H1 (cell line): ENCODE data around the gene SSTR5. TPM values are rescaled to one million over a fixed set of nuclear protein-coding genes. Genes with fewer than 3 reads are reported as not detected.

Experiments used
- CTCF ChIA-PET: fragments of 300-600 bp; sonication (Branson Sonifier 250); formaldehyde crosslinking; loops from one replicate; lab custom pipeline; 2021; ENCODE audit not compliant: partially characterized antibody; lab: Charles Lee
- POLR2A ChIA-PET: fragments of 300-600 bp; sonication (Branson Sonifier 250); formaldehyde crosslinking; loops from one replicate; lab custom pipeline; 2021; ENCODE audit warnings: inconsistent platforms; ENCODE audit not compliant: partially characterized antibody; lab: Charles Lee
- DNase-seq, 2 experiments: peaks; one replicate each; pipeline versions ENCODE4 v3.0.0 to v3.0.0-alpha.2; 2010 to 2022; ENCODE audit warnings: low spot score in 2 of 2, low read depth in 1 of 2, mixed read lengths in 1 of 2
- FAIRE-seq: peaks from 2 replicates; lab custom pipeline; 2011; peaks lifted over from hg19 to GRCh38; lab: Jason Lieb, UNC
- H2AFZ ChIP-seq: 2 replicates; pipeline ENCODE4 v1.8.1; 2012; ENCODE audit warnings: low read length, inconsistent platforms
- H2AK5ac ChIP-seq: 2 replicates; pipeline ENCODE4 v1.6.1; 2013; ENCODE audit warnings: low read depth, low read length
- H2BK120ac ChIP-seq: replicated peaks from 2 replicates; pipeline ENCODE3; 2013; ENCODE audit warnings: low read depth, low read length, inconsistent platforms
- H2BK12ac ChIP-seq: 2 replicates; pipeline ENCODE4 v1.6.1; 2013; ENCODE audit warnings: low read depth, low read length
- H2BK15ac ChIP-seq: 2 replicates; pipeline ENCODE4 v1.6.1; 2013; ENCODE audit warnings: low read length
- H2BK20ac ChIP-seq: 2 replicates; pipeline ENCODE4 v1.6.1; 2013; ENCODE audit warnings: low read length
- H2BK5ac ChIP-seq: 2 replicates; pipeline ENCODE4 v1.6.1; 2013; ENCODE audit warnings: low read depth, low read length
- H3K14ac ChIP-seq: 2 replicates; pipeline ENCODE4 v1.6.1; 2013; ENCODE audit warnings: inconsistent platforms; ENCODE audit not compliant: insufficient read length
- H3K18ac ChIP-seq: 2 replicates; pipeline ENCODE4 v1.6.1; 2013; ENCODE audit warnings: low read length; ENCODE audit errors: extremely low read depth
- H3K23ac ChIP-seq: 2 replicates; pipeline ENCODE4 v1.6.1; 2013; ENCODE audit warnings: inconsistent platforms; ENCODE audit not compliant: insufficient read length
- H3K23me2 ChIP-seq: 2 replicates; pipeline ENCODE4 v1.6.1; 2013; ENCODE audit warnings: low read depth, low read length
- H3K27ac ChIP-seq: 2 replicates; pipeline ENCODE4 v1.6.1; 2011; ENCODE audit warnings: low read depth, low read length, inconsistent platforms
- H3K27me3 ChIP-seq, 4 experiments: replicated peaks in 1 of 4; 1 replicate in 1 of 4; 2 replicates in 3 of 4; pipeline versions ENCODE4 v1.6.1 to v1.8.1; 2011 to 2013; ENCODE audit warnings: low read length in 3 of 4, mild to moderate bottlenecking in 3 of 4, inconsistent platforms in 2 of 4, mixed read lengths in 2 of 4, moderate library complexity in 1 of 4; ENCODE audit not compliant: control insufficient read depth in 3 of 4, insufficient read depth in 3 of 4; ENCODE audit errors: extremely low read depth in 1 of 4
- H3K36me3 ChIP-seq, 4 experiments: 2 replicates each; pipeline versions ENCODE4 v1.6.1 to v1.8.1; 2011 to 2013; ENCODE audit warnings: mild to moderate bottlenecking in 4 of 4, low read length in 3 of 4, moderate library complexity in 2 of 4, control low read depth in 1 of 4, inconsistent platforms in 1 of 4; ENCODE audit not compliant: insufficient read depth in 4 of 4, control insufficient read depth in 2 of 4
- H3K4ac ChIP-seq: replicated peaks from 2 replicates; pipeline ENCODE3; 2013; ENCODE audit warnings: low read length, low read depth, mixed read lengths, inconsistent platforms; ENCODE audit not compliant: insufficient read length
- H3K4me1 ChIP-seq, 4 experiments: replicated peaks in 1 of 4; 1 replicate in 1 of 4; 2 replicates in 3 of 4; pipeline versions ENCODE4 v1.6.1 to v1.8.1; 2011 to 2013; ENCODE audit warnings: low read length in 3 of 4, inconsistent platforms in 2 of 4, mixed read lengths in 1 of 4; ENCODE audit not compliant: insufficient read depth in 4 of 4, control insufficient read depth in 3 of 4
- H3K4me2 ChIP-seq, 2 experiments: 2 replicates each; pipeline versions ENCODE4 v1.6.1 to v1.8.1; 2011 to 2013; ENCODE audit warnings: low read depth in 2 of 2, low read length in 2 of 2, control low read depth in 1 of 2, inconsistent platforms in 1 of 2, mild to moderate bottlenecking in 1 of 2; ENCODE audit not compliant: insufficient read depth in 1 of 2
- H3K4me3 ChIP-seq, 4 experiments: fragments of 200-600, 300-600 bp in 1 of 4; sonication (generic), shearing (Covaris generic), sonication (Bioruptor Twin) in 1 of 4; 2 replicates each; pipeline versions ENCODE4 v1.5.1 to v1.8.1; 2011 to 2016; ENCODE audit warnings: low read length in 4 of 4, low read depth in 3 of 4, control low read depth in 2 of 4, inconsistent platforms in 2 of 4, mild to moderate bottlenecking in 2 of 4, mixed read lengths in 1 of 4, moderate library complexity in 1 of 4; ENCODE audit not compliant: insufficient read depth in 2 of 4; ENCODE audit errors: extremely low read depth in 1 of 4
- H3K56ac ChIP-seq: replicated peaks from 2 replicates; pipeline ENCODE3; 2013; ENCODE audit warnings: low read depth, mild to moderate bottlenecking, mixed read lengths, low read length, inconsistent platforms; ENCODE audit not compliant: insufficient read length
- H3K79me1 ChIP-seq: 2 replicates; pipeline ENCODE4 v1.6.1; 2013; ENCODE audit warnings: low read depth, low read length, control low read depth
- H3K79me2 ChIP-seq, 2 experiments: 2 replicates each; pipeline versions ENCODE4 v1.6.1 to v1.8.1; 2012 to 2013; ENCODE audit warnings: low read length in 2 of 2, mild to moderate bottlenecking in 2 of 2, inconsistent platforms in 1 of 2; ENCODE audit not compliant: insufficient read depth in 2 of 2, control insufficient read depth in 1 of 2
- H3K9ac ChIP-seq, 4 experiments: replicated peaks in 1 of 4; 1 replicate in 1 of 4; 2 replicates in 3 of 4; pipeline versions ENCODE4 v1.6.1 to v1.8.1; 2011 to 2013; ENCODE audit warnings: low read depth in 3 of 4, low read length in 3 of 4, control low read depth in 2 of 4, mild to moderate bottlenecking in 2 of 4, moderate library complexity in 2 of 4, inconsistent platforms in 1 of 4; ENCODE audit errors: extremely low read depth in 1 of 4
- H3K9me3 ChIP-seq, 2 experiments: 2 replicates each; pipeline versions ENCODE4 v1.6.1 to v1.8.1; 2012 to 2013; ENCODE audit warnings: mild to moderate bottlenecking in 2 of 2, moderate library complexity in 2 of 2, control low read depth in 1 of 2, inconsistent platforms in 1 of 2, low read depth in 1 of 2, low read length in 1 of 2, mixed read lengths in 1 of 2; ENCODE audit not compliant: insufficient read depth in 2 of 2
- H4K20me1 ChIP-seq, 2 experiments: replicated peaks in 1 of 2; 2 replicates each; pipeline versions ENCODE3 to v1.8.1; 2011 to 2013; ENCODE audit warnings: inconsistent platforms in 2 of 2, low read length in 2 of 2, mild to moderate bottlenecking in 1 of 2; ENCODE audit not compliant: insufficient read depth in 2 of 2, control insufficient read depth in 1 of 2
- H4K5ac ChIP-seq: 2 replicates; pipeline ENCODE4 v1.6.1; 2013; ENCODE audit warnings: low read length, low read depth, mixed read lengths, inconsistent platforms; ENCODE audit not compliant: insufficient read length
- H4K8ac ChIP-seq: 2 replicates; pipeline ENCODE4 v1.8.0; 2013; ENCODE audit warnings: mild to moderate bottlenecking, moderate library complexity, low read length, inconsistent platforms; ENCODE audit not compliant: insufficient read depth; ENCODE audit errors: extremely low read depth
- H4K91ac ChIP-seq: replicated peaks from 2 replicates; pipeline ENCODE3; 2013; ENCODE audit warnings: low read length, mixed read lengths, inconsistent platforms; ENCODE audit not compliant: insufficient read length
- CTBP2 ChIP-seq: IDR thresholded peaks from 2 replicates; pipeline ENCODE4 v1.7.0; 2011; ENCODE audit warnings: borderline replicate concordance, mild to moderate bottlenecking, moderate library complexity, mixed read lengths, low read length; ENCODE audit not compliant: insufficient read depth, insufficient read length
- EGR1 ChIP-seq: IDR thresholded peaks from 2 replicates; pipeline ENCODE4 v1.6.1; 2011; ENCODE audit warnings: low read depth, low read length, borderline replicate concordance
- EZH2 ChIP-seq: fragments of 200-600 bp; sonication (generic); IDR thresholded peaks from 2 replicates; pipeline ENCODE4 v1.7.1; 2012; ENCODE audit warnings: low read depth, mild to moderate bottlenecking, moderate library complexity, low read length, inconsistent platforms; ENCODE audit not compliant: severe bottlenecking
- KDM4A ChIP-seq: IDR thresholded peaks from one replicate; pipeline ENCODE4 v1.7.1; 2012; ENCODE audit warnings: low read depth, mild to moderate bottlenecking, moderate library complexity, low read length, inconsistent platforms; ENCODE audit not compliant: severe bottlenecking
- PHF8 ChIP-seq: fragments of 200-600 bp; sonication (generic); conservative IDR thresholded peaks from 2 replicates; pipeline ENCODE4 v1.7.1; 2012; ENCODE audit warnings: low read depth, mild to moderate bottlenecking, inconsistent platforms, low read length, moderate library complexity
- POLR2AphosphoS5 ChIP-seq: IDR thresholded peaks from 2 replicates; pipeline ENCODE4 v1.6.1; 2011; ENCODE audit warnings: low read depth, low read length
- RFX5 ChIP-seq: IDR thresholded peaks from 2 replicates; pipeline ENCODE4 v1.6.1; 2011; ENCODE audit warnings: low read depth, low read length, improper control_type of control experiment, borderline replicate concordance
- RNF2 ChIP-seq: fragments of 200-900, 300-1000 bp; sonication (generic); IDR thresholded peaks from 2 replicates; pipeline ENCODE4 v1.7.1; 2016; ENCODE audit warnings: borderline replicate concordance, low read depth, mild to moderate bottlenecking, antibody characterized with exemption, low read length; ENCODE audit not compliant: poor library complexity, severe bottlenecking; ENCODE audit errors: missing control alignments
- SAP30 ChIP-seq: fragments of 300-600 bp; sonication (generic); IDR thresholded peaks from 2 replicates; pipeline ENCODE4 v1.7.1; 2012; ENCODE audit warnings: low read length, moderate library complexity, mild to moderate bottlenecking, inconsistent platforms; ENCODE audit not compliant: insufficient read depth, insufficient replicate concordance
- SP2 ChIP-seq: IDR thresholded peaks from 2 replicates; pipeline ENCODE4 v1.6.1; 2012; ENCODE audit warnings: mild to moderate bottlenecking, low read length, inconsistent platforms
- TAF1 ChIP-seq: IDR thresholded peaks from 2 replicates; pipeline ENCODE4 v1.6.1; 2011; ENCODE audit warnings: mild to moderate bottlenecking, low read depth, low read length
- ZNF274 ChIP-seq: IDR thresholded peaks from 2 replicates; pipeline ENCODE4 v1.7.0; 2012; ENCODE audit warnings: low read length, borderline replicate concordance; ENCODE audit errors: extremely low read depth
- WGBS, 2 experiments: shearing (Covaris generic) in 1 of 2; methylation state at CpG; one replicate each; pipeline versions ENCODE4 v1.1.6 to v1.1.7; 2013 to 2015; ENCODE audit warnings: low lambda C conversion rate in 2 of 2, mixed read lengths in 2 of 2, inconsistent platforms in 1 of 2, low coverage in 1 of 2, missing lambda C conversion rate in 1 of 2; ENCODE audit not compliant: insufficient replicate concordance in 2 of 2, insufficient coverage in 1 of 2, insufficient read length in 1 of 2; ENCODE audit errors: extremely low coverage in 1 of 2, missing lambda C conversion rate in 1 of 2; 5-methylcytosine and 5-hydroxymethylcytosine counted together
- polyA plus RNA-seq, 7 experiments: library from polyadenylated mRNA; depleted of rRNA in 3 of 7; stranded (reverse) in 5 of 7; unstranded in 2 of 7; fragments of >200 nt in 5 of 7; fragments of 200-250 nt in 2 of 7; gene quantifications; 1 replicate in 5 of 7; 2 replicates in 1 of 7; 4 replicates in 1 of 7; pipeline versions ENCODE4 v1.2.1 to v1.2.3, GENCODE V29; 2011 to 2013; ENCODE audit warnings: missing spikeins in 2 of 7, mixed read lengths in 2 of 7
- total RNA-seq: library from RNA; stranded (reverse); fragmentation: NEBNext Ultra II Directional; extraction: Animal tissue kit (Norgen Biotek cat#: 25700); gene quantifications from 2 replicates; pipeline ENCODE4 v1.2.1, GENCODE V29; 2021

SSTR5 gene
- total and polyA plus RNA-seq, 2 of the 8 experiments (the other 6 are each of a cell fraction or from before 2014, with no cell fraction given): 0.56 to 0.60 TPM

GRCh38 chr16:1077877-1078578 is 5.5 kb downstream of the SSTR5 start:
- Histone ChIP-seq H3K4me3 (no peak overlapping the region), H3K4me2 (no peak overlapping the region), H3K23me2 (no peaks in the 10 kb centered on the region), H3K27ac (no peak overlapping the region), H2BK20ac (no peak overlapping the region), H3K27me3 (peaks cover 2 to 5% (median 4%) of the 10 kb centered on the region in 4 experiments; a peak in 6 of 7 replicates), H4K91ac (no peak overlapping the region), H2BK5ac (no peak overlapping the region), H3K79me1 (no peaks in the 10 kb centered on the region), H3K23ac (no peak overlapping the region), H4K20me1 (peaks cover 0 to 4% of the 10 kb centered on the region in 2 experiments), H3K56ac (no peak overlapping the region), H3K9ac (no peak overlapping the region), H3K18ac (no peak overlapping the region), H2AK5ac (no peak overlapping the region), H3K79me2 (no peaks in the 10 kb centered on the region), H3K4ac (no peak overlapping the region), H4K8ac (0 out of 2 replicates have a peak overlapping the region, but pooled peaks have one; percentile 25), H2BK12ac (no peak overlapping the region), H3K9me3 (no peaks in the 10 kb centered on the region), H3K36me3 (no peaks in the 10 kb centered on the region), H2BK120ac (no peak overlapping the region), H3K14ac (no peak overlapping the region), H2AFZ (no peak overlapping the region), H2BK15ac (no peak overlapping the region), H3K4me1 (no peaks in the 10 kb centered on the region; a peak in 3 of 7 replicates), H4K5ac (no peak overlapping the region)
- ChIA-PET POLR2A (no interaction called here), CTCF (interaction anchor here (1.5 kb wide), 1 partner anchor 10 kb away, joined by 3 read pairs; no protein-coding TSS in a partner anchor)
- DNase-seq (no peak), FAIRE-seq (no peak)
- 84% methylated on average over 22 of the region's 36 CpGs; no CpG with 5 or more reads in 1 of the 2 experiments for WGBS, 2 experiments
- TF ChIP-seq RNF2 (no peak), CTBP2 (no peak), SP2 (no peak), KDM4A (no peak), SAP30 (no peak), RFX5 (no peak), PHF8 (no peak), ZNF274 (no peak), TAF1 (no peak), EZH2 (no peak), EGR1 (no peak), POLR2AphosphoS5 (no peak)
